Pancreas (tissue), 10 donors: Measurements from ENCODE around the gene CASZ1. TPM values are rescaled to one million over a fixed set of nuclear protein-coding genes. Genes with fewer than 3 reads are reported as not detected.
A peak's percentile ranks its signal among the peaks of the same experiment; 100 is the strongest.

Experiments used
- ATAC-seq, 4 donors: fragments of 200-7000 bp; cut with Tn5 transposase; one replicate each; pipeline versions ENCODE4 v1.8.0 to v1.9.1; 2020; ENCODE audit warnings: mild to moderate bottlenecking in 4 of 4, moderate library complexity in 4 of 4
- DNase-seq, 6 donors: peaks; one replicate each; pipeline ENCODE4 v3.0.0-alpha.2; 2020
- FAIRE-seq: peaks from 2 replicates; lab custom pipeline; 2012; peaks lifted over from hg19 to GRCh38; lab: Jason Lieb, UNC
- H3K27ac ChIP-seq, 4 donors: fragments of 200-600 bp; sonication (generic); 1 replicate in 3 of 4; 2 replicates in 1 of 4; pipeline versions ENCODE4 v1.5.0 to v1.8.0; 2020
- H3K27me3 ChIP-seq, 4 donors: fragments of 200-600 bp; one replicate each; pipeline ENCODE4 v1.8.0; 2021
- H3K36me3 ChIP-seq, 3 donors: fragments of 200-600 bp; sonication (generic) in 1 of 3; one replicate each; pipeline versions ENCODE4 v1.5.0 to v1.8.0; 2020 to 2021
- H3K4me1 ChIP-seq, 3 donors: fragments of 200-600 bp; one replicate each; pipeline ENCODE4 v1.8.0; 2021
- H3K4me3 ChIP-seq, 4 donors: fragments of 200-600 bp; sonication (generic) in 2 of 4; one replicate each; pipeline versions ENCODE4 v1.5.0 to v1.8.0; 2020 to 2021
- H3K9me3 ChIP-seq, 4 donors: fragments of 200-600 bp; one replicate each; pipeline ENCODE4 v1.8.0; 2021
- WGBS, 2 donors: extraction: QIAGEN DNeasy Blood & Tissue Kit; methylation state at CpG; one replicate each; pipeline ENCODE4 v1.1.7; 2013; 5-methylcytosine and 5-hydroxymethylcytosine counted together
- intact Hi-C, 3 donors: fragments of 100-400 bp; cut with DNase I; formaldehyde crosslinking; loops; one replicate each; pipeline versions ENCODE4 v1.11.1 to v1.14.2; 2022
- polyA plus RNA-seq, 2 donors: library from polyadenylated mRNA; stranded (reverse); fragments of 200-250 nt; gene quantifications; one replicate each; pipeline ENCODE4 v1.2.3, GENCODE V29; 2013
- total RNA-seq, 6 donors: library from RNA; stranded (reverse); fragmentation: NEBNext Ultra II Directional in 4 of 6; extraction: Animal tissue kit (Norgen Biotek cat#: 25700) in 4 of 6; gene quantifications; one replicate each; pipeline versions ENCODE4 v1.2.1 to v1.2.4, GENCODE V29; 2021 to 2023
- TF ChIP-seq, protein P1 (sequence below), 4 donors: fragments of 200-600 bp; sonication (generic) in 3 of 4; IDR thresholded peaks; one replicate each; pipeline versions ENCODE4 v1.5.0 to v1.8.0; 2021; ENCODE audit warnings: antibody characterized with exemption in 4 of 4
- donor health status: healthy with polysubstance abuse.
- donor health status: DM: no; HTN: no; CAD: no; lungs with moderate emphysema.
- donor health status: DM: no; HTN: no; CAD: no.
- donor health status: control.
- donor health status: control.
- donor health status: Bipolar disorder and iron deficiency.
- donor health status: DM: yes; HTN: yes; CAD: no.
- donor health status: DM: no; HTN: no; CAD: no.
- donor health status: DM: no; HTN: no; CAD: no.
- donor health status: DM: yes; HTN: yes; CAD: no.

The CASZ1 gene
- total and polyA plus RNA-seq, 8 donors = 6.7 to 18.9 (median 13.8) TPM

GRCh38 chr1:10788592-10789006 lies 7.8 kb downstream of the CASZ1 start:
- WGBS, 2 donors = 13 to 25% methylated on average over 11 of the region's 11 CpGs
- ATAC-seq = peak; percentile 55 to 82 (median 80)
- peak overlapping the region in 1 of 4 donors; percentile 10 for H3K27ac ChIP-seq

GRCh38 chr1:10787286-10787685 lies 9.2 kb downstream of the CASZ1 start:
- no peak overlapping the region for H3K4me3 ChIP-seq
- intact Hi-C loops = loop anchor here in 1 of 3 donors (10.0 kb wide), 1 partner anchor 102 kb away; no protein-coding TSS in a partner anchor
- no peaks in the 10 kb centered on the region for H3K36me3 ChIP-seq
- peaks cover 3 to 8% (median 6%) of the 10 kb centered on the region in 3 donors for H3K4me1 ChIP-seq
- no peaks in the 10 kb centered on the region for H3K9me3 ChIP-seq
- 91 to 93% methylated on average over 20 to 21 of the region's 21 CpGs for WGBS, 2 donors
- DNase-seq (peak in 1 of 6 donors; percentile 38), ATAC-seq (no peak), FAIRE-seq (no peak)
- TF ChIP-seq, protein P1, sequence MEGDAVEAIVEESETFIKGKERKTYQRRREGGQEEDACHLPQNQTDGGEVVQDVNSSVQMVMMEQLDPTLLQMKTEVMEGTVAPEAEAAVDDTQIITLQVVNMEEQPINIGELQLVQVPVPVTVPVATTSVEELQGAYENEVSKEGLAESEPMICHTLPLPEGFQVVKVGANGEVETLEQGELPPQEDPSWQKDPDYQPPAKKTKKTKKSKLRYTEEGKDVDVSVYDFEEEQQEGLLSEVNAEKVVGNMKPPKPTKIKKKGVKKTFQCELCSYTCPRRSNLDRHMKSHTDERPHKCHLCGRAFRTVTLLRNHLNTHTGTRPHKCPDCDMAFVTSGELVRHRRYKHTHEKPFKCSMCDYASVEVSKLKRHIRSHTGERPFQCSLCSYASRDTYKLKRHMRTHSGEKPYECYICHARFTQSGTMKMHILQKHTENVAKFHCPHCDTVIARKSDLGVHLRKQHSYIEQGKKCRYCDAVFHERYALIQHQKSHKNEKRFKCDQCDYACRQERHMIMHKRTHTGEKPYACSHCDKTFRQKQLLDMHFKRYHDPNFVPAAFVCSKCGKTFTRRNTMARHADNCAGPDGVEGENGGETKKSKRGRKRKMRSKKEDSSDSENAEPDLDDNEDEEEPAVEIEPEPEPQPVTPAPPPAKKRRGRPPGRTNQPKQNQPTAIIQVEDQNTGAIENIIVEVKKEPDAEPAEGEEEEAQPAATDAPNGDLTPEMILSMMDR (IDR thresholded peaks at IDR 0.05) = no peak
- H3K27me3 ChIP-seq = no peaks in the 10 kb centered on the region
- no peak overlapping the region for H3K27ac ChIP-seq

More at GRCh38 chr1:10788592-10789006, 7.8 kb downstream of the CASZ1 start:
- Histone ChIP-seq H3K9me3 (no peaks in the 10 kb centered on the region), H3K27me3 (no peaks in the 10 kb centered on the region), H3K36me3 (no peaks in the 10 kb centered on the region), H3K4me3 (no peak overlapping the region), H3K4me1 (peaks cover 6 to 13% (median 7%) of the 10 kb centered on the region in 3 donors)
- DNase-seq (peak; percentile 41 to 85 (median 61)), FAIRE-seq (no peak)
- intact Hi-C loops = loop anchor here in 1 of 3 donors (10.0 kb wide), 1 partner anchor 104 kb away; no protein-coding TSS in a partner anchor
- TF ChIP-seq, protein P1 (IDR thresholded peaks at IDR 0.05) = peak in 2 of 4 donors; percentile 11 to 18

DNA sequence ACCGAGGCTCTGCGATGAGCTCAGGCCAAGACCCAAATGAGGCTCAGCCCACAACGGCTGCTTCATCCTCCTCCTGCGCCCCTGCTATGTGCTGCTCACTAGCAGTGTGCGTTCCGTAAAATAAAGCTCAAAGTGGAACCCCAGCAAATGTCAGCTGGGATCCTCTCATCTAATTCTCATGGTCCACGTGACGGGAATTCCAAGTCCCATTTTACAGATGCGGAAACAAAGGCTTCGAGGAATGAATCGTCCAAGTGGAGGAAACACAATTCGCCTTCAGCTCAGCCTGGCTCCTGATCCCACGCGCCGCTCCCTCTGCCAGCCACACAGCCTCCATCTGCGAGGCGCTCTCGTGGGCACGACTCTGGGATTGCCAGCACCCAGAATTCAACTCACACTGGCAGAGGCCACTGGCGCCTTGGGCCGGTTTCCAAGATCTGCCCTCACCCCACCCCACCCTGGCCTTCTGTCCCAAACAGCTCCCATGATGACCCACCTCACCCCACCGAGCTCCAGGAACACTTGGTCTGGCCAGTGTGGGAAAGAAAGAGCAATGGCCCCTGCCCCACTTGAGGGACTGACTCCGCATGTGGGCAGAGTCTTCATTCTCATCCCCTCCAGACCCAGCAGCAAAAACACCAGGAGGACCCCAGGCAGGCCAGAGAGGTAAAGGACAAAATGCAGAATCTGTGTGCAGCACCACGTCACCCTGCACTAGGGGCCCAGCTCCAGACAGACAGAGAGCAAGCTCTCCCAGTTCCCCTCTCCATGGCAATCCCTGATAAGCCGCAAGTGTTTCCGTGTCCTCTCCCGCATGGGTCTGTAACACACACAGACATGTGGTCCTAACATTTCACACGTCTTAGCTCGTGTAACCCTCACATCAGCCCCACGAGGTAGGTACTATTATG lies 10.5 kb downstream of the CASZ1 start:
- FAIRE-seq = no peak
- intact Hi-C loops = loop anchor here in 1 of 3 donors (2.0 to 10.0 kb wide), 2 partner anchors 29 to 101 kb away; no protein-coding TSS in a partner anchor
- Histone ChIP-seq H3K4me3 (no peak overlapping the region), H3K36me3 (no peaks in the 10 kb centered on the region), H3K27ac (no peak overlapping the region), H3K4me1 (no peaks in the 10 kb centered on the region), H3K27me3 (no peaks in the 10 kb centered on the region), H3K9me3 (no peaks in the 10 kb centered on the region)
- TF ChIP-seq, protein P1 (IDR thresholded peaks at IDR 0.05) = no peak
- ATAC-seq = no peak
- WGBS, 2 donors = 84 to 87% methylated on average over 30 of the region's 30 CpGs
- no peak for DNase-seq

GRCh38 chr1:10784998-10785727 lies 11.3 kb downstream of the CASZ1 start:
- H3K4me3 ChIP-seq = no peak overlapping the region
- H3K4me1 ChIP-seq = no peaks in the 10 kb centered on the region
- no peak for DNase-seq
- H3K27me3 ChIP-seq = no peaks in the 10 kb centered on the region
- intact Hi-C loops = loop anchor here in 1 of 3 donors (2.0 to 10.0 kb wide), 2 partner anchors 28 to 100 kb away; no protein-coding TSS in a partner anchor
- TF ChIP-seq, protein P1 (IDR thresholded peaks at IDR 0.05) = no peak
- WGBS, 2 donors = 78 to 79% methylated on average over 11 of the region's 11 CpGs
- H3K36me3 ChIP-seq = no peaks in the 10 kb centered on the region
- no peaks in the 10 kb centered on the region for H3K9me3 ChIP-seq
- no peak for ATAC-seq
- no peak for FAIRE-seq
- H3K27ac ChIP-seq = no peak overlapping the region
